IMR-90 (cell line): ENCODE measurements around the gene RAB3IL1.

ENCODE experiments used
- CEBPB ChIP-seq: IDR thresholded peaks from 2 replicates; pipeline ENCODE4 v1.6.1; 2012; ENCODE audit warnings: low read depth, low read length, improper control_type of control experiment
- CHD1 ChIP-seq: IDR thresholded peaks from 2 replicates; pipeline ENCODE4 v1.6.1; 2012; ENCODE audit warnings: low read depth, low read length, improper control_type of control experiment
- NFE2L2 ChIP-seq: fragments of 150-350 bp; IDR thresholded peaks from 2 replicates; pipeline ENCODE4 v1.6.1; 2016; ENCODE audit warnings: low read depth, mild to moderate bottlenecking, low read length
- RAD21 ChIP-seq: IDR thresholded peaks from 2 replicates; pipeline ENCODE4 v1.6.1; 2012; ENCODE audit warnings: low read length, improper control_type of control experiment
- RCOR1 ChIP-seq: IDR thresholded peaks from 2 replicates; pipeline ENCODE4 v1.6.1; 2012; ENCODE audit warnings: mild to moderate bottlenecking, low read length, improper control_type of control experiment; ENCODE audit not compliant: insufficient replicate concordance
- RFX5 ChIP-seq: IDR thresholded peaks from 2 replicates; pipeline ENCODE4 v1.8.0; 2012; ENCODE audit warnings: low read depth, mild to moderate bottlenecking, low read length, moderate library complexity

DNA sequence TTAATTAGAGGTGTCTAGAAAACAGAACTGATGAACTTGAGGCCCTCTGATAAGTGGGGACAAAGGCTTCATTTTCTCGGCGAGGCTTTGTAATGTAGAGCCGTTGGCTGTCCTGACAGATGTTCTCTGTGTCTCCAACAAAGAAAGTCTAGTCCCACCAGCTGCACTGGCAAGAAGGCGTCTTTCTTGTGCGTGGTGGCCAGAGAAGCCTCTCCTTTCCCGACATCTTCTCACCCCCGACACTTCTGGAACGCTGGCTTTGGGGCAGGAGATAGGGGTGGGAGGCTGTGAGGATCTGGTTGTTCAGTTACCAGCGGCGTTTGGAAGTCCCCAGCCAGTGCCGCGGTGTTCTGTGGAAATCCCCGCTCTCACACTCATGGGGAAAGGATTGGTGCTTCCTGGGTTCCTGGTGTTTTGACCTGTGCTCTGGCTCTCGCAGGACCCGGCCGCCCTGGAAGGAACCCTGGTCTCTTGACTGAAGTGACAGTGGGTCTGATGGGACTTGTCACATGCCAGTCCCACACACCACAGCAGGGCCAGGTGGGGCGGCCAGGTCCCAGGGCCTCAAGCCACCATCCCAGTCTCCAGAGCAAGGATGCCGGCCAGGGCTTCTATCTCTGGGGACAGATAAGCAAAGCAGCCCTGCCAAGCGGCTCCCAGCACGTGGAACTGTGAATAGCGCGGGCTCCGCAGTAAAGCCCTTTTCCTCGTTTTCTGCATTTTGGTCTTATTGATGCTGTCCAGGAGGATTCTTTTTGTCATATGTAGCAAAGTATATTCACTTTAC is 66.1 kb downstream of the RAB3IL1 start:
- TF ChIP-seq CHD1 (no peak), CEBPB (no peak), NFE2L2 (no peak), RCOR1 (no peak), RAD21 (no peak), RFX5 (no peak)
